HepG2 (cell line): ENCODE measurements around the gene CXCL6. TPM values are rescaled to one million over a fixed set of nuclear protein-coding genes. Genes with fewer than 3 reads are reported as not detected.

Experiments used
- ATAC-seq: fragments of 200-7000 bp; cut with Tn5 transposase; 3 replicates; pipeline ENCODE4 v1.9.1; 2020; ENCODE audit warnings: mild to moderate bottlenecking, moderate library complexity
- BruUV-seq: library from RNA; stranded (reverse); fragments of 400-500 nt; replicated peaks from 2 replicates; lab custom pipeline; 2021; lab: Mats Ljungman, UMichigan
- CTCF ChIA-PET: fragments of 300-600 bp; formaldehyde crosslinking; extraction: SDS; loops from one replicate; lab custom pipeline; 2021; ENCODE audit warnings: low total read pairs, inconsistent platforms, low intra/inter-chr PET ratio; lab: Yijun Ruan, JAX
- POLR2A ChIA-PET: fragments of 350-600 bp; sonication (Branson Sonifier 250); formaldehyde crosslinking; loops from one replicate; lab custom pipeline; 2020; ENCODE audit warnings: antibody characterized with exemption, inconsistent platforms; lab: Yijun Ruan, JAX
- DNase-seq: peaks from one replicate; pipeline ENCODE4 v3.0.0-alpha.2; 2015; ENCODE audit warnings: low spot score
- FAIRE-seq: peaks from 3 replicates; lab custom pipeline; 2011; peaks lifted over from hg19 to GRCh38; lab: Jason Lieb, UNC
- H2AFZ ChIP-seq: one replicate; pipeline ENCODE4 v1.6.1; 2011; ENCODE audit warnings: low read length, inconsistent platforms
- H3K27ac ChIP-seq: fragments of 300-600 bp; 3 replicates; pipeline ENCODE4 v1.8.0; 2011; ENCODE audit warnings: mixed run types, mild to moderate bottlenecking, mixed read lengths, low read length, inconsistent platforms; ENCODE audit not compliant: insufficient read depth; ENCODE audit errors: extremely low read length
- H3K27me3 ChIP-seq, 2 experiments: fragments of 200-600 bp in 1 of 2; 2 replicates in 1 of 2; 3 replicates in 1 of 2; pipeline versions ENCODE4 v1.6.0 to v1.8.0; 2011; ENCODE audit warnings: low read length in 2 of 2, mild to moderate bottlenecking in 2 of 2, moderate library complexity in 2 of 2, inconsistent platforms in 1 of 2; ENCODE audit not compliant: insufficient read depth in 2 of 2, control insufficient read depth in 1 of 2
- H3K36me3 ChIP-seq, 2 experiments: fragments of 200-600 bp in 1 of 2; replicated peaks in 1 of 2; 2 replicates in 1 of 2; 3 replicates in 1 of 2; pipeline versions ENCODE4 v1.5.1 to v1.8.0; 2011; ENCODE audit warnings: low read length in 2 of 2, inconsistent platforms in 1 of 2; ENCODE audit not compliant: insufficient read depth in 2 of 2, control insufficient read depth in 1 of 2
- H3K4me1 ChIP-seq: 2 replicates; pipeline ENCODE4 v1.5.1; 2012; ENCODE audit warnings: low read length, inconsistent platforms; ENCODE audit not compliant: insufficient read depth
- H3K4me2 ChIP-seq: 2 replicates; pipeline ENCODE4 v1.6.0; 2011; ENCODE audit warnings: low read depth, low read length, inconsistent platforms
- H3K4me3 ChIP-seq, 3 experiments: fragments of 200-600 bp in 1 of 3; sonication (generic), shearing (Covaris generic) in 1 of 3; replicated peaks in 1 of 3; 2 replicates each; pipeline ENCODE4 v1.5.1; 2011 to 2016; ENCODE audit warnings: low read length in 3 of 3, inconsistent platforms in 2 of 3, low read depth in 2 of 3, mild to moderate bottlenecking in 2 of 3, control low read depth in 1 of 3, mixed read lengths in 1 of 3; ENCODE audit not compliant: insufficient read depth in 1 of 3
- H3K79me2 ChIP-seq: one replicate; pipeline ENCODE4 v1.6.1; 2011; ENCODE audit warnings: low read length, inconsistent platforms; ENCODE audit not compliant: insufficient read depth
- H3K9ac ChIP-seq: 2 replicates; pipeline ENCODE4 v1.6.0; 2011; ENCODE audit warnings: mild to moderate bottlenecking, low read depth, low read length, inconsistent platforms; ENCODE audit not compliant: insufficient read depth
- H3K9me3 ChIP-seq: 2 replicates; pipeline ENCODE4 v1.5.1; 2012; ENCODE audit warnings: mild to moderate bottlenecking, low read length
- H4K20me1 ChIP-seq: 2 replicates; pipeline ENCODE4 v1.6.0; 2011; ENCODE audit warnings: inconsistent platforms, mild to moderate bottlenecking, low read length, moderate library complexity; ENCODE audit not compliant: insufficient read depth
- ARNT2 ChIP-seq: sonication (generic); formaldehyde crosslinking; IDR thresholded peaks from 2 replicates; pipeline ENCODE4 v1.8.0; 2022; ENCODE audit warnings: mild to moderate bottlenecking, low read depth, missing genetic modification reagents, moderate library complexity
- GTF2F1 ChIP-seq: fragments of 150-350 bp; IDR thresholded peaks from 2 replicates; pipeline ENCODE4 v1.6.1; 2014; ENCODE audit warnings: low read length
- HNRNPUL1 ChIP-seq: fragments of 200-400 bp; formaldehyde crosslinking; IDR thresholded peaks from 2 replicates; pipeline ENCODE4 v1.6.1; 2017; ENCODE audit warnings: low read depth, mild to moderate bottlenecking, low read length, moderate library complexity
- TRAFD1 ChIP-seq: sonication (generic); formaldehyde crosslinking; IDR thresholded peaks from 2 replicates; pipeline ENCODE4 v1.5.1; 2020; ENCODE audit warnings: missing genetic modification reagents, mild to moderate bottlenecking, borderline replicate concordance
- ZBTB34 ChIP-seq: sonication (generic); formaldehyde crosslinking; IDR thresholded peaks from 2 replicates; pipeline ENCODE4 v1.8.0; 2022; ENCODE audit warnings: mild to moderate bottlenecking, missing genetic modification reagents
- ZNF274 ChIP-seq: sonication (generic); formaldehyde crosslinking; IDR thresholded peaks from 2 replicates; pipeline ENCODE4 v1.5.1; 2020; ENCODE audit warnings: mild to moderate bottlenecking, missing genetic modification reagents
- ZNF431 ChIP-seq: sonication (generic); formaldehyde crosslinking; IDR thresholded peaks from 2 replicates; pipeline ENCODE4 v1.9.0; 2022; ENCODE audit warnings: missing genetic modification reagents, low read depth, mild to moderate bottlenecking, borderline replicate concordance
- ZNF709 ChIP-seq: sonication (generic); formaldehyde crosslinking; IDR thresholded peaks from 2 replicates; pipeline ENCODE4 v1.5.0; 2020; ENCODE audit warnings: mild to moderate bottlenecking, missing genetic modification reagents
- in situ Hi-C: cut with HindIII; loops from 2 replicates; pipeline ENCODE4 v1.10.0; 2017; ENCODE audit warnings: low pct_unique_long_range_greater_than_20kb; ENCODE audit not compliant: extremely low pct_ligation_motif_present
- intact Hi-C: fragments of 100-400 bp; cut with micrococcal nuclease; formaldehyde crosslinking; loops from one replicate; pipeline ENCODE4 v1.10.0; 2022; ENCODE audit not compliant: unreplicated experiment
- polyA plus RNA-seq, 8 experiments: library from polyadenylated mRNA; depleted of rRNA in 3 of 8; stranded (reverse) in 7 of 8; unstranded in 1 of 8; fragments of >200 nt; fragmentation: Illumina TruSeq in 4 of 8; extraction: Trizol in 4 of 8; gene quantifications; 2 replicates each; pipeline versions ENCODE4 v1.2.1 to v1.2.3, GENCODE V29; 2011 to 2016; ENCODE audit warnings: low read depth in 4 of 8, missing spikeins in 1 of 8, mixed read lengths in 1 of 8; ENCODE audit not compliant: insufficient read depth in 1 of 8
- total RNA-seq, 5 experiments: library from RNA; depleted of rRNA; stranded (reverse); fragments of >200 nt; fragmentation: Illumina TruSeq; extraction: Trizol; gene quantifications; 2 replicates each; pipeline ENCODE4 v1.2.3, GENCODE V29; 2016; ENCODE audit warnings: low read depth in 1 of 5

CXCL6 gene
- total and polyA plus RNA-seq, 2 of the 13 experiments (the other 11 are each of a cell fraction or from before 2014, with no cell fraction given) = not detected

GRCh38 chr4:73823760-73824159 lies 12.7 kb upstream of the CXCL6 start:
- no peak overlapping the region for H2AFZ ChIP-seq
- H3K79me2 ChIP-seq = no peaks in the 10 kb centered on the region
- ATAC-seq = no peak
- no peak for DNase-seq
- no peak overlapping the region for H3K27ac ChIP-seq
- no peaks in the 10 kb centered on the region for H3K27me3 ChIP-seq
- H3K9me3 ChIP-seq = no peaks in the 10 kb centered on the region
- no peak overlapping the region for H3K9ac ChIP-seq
- no TSS peak for BruUV-seq
- CTCF ChIA-PET = no interaction called here
- H3K4me1 ChIP-seq = no peaks in the 10 kb centered on the region
- intact Hi-C loops (no loop called here), in situ Hi-C loops (no loop called here)
- H3K4me2 ChIP-seq = no peak overlapping the region
- no peak for FAIRE-seq
- no peaks in the 10 kb centered on the region for H4K20me1 ChIP-seq
- no peak for TF ChIP-seq TRAFD1 (CRISPR knock-in tag)
- TF ChIP-seq HNRNPUL1 = no peak
- no peak for TF ChIP-seq ZNF431 (CRISPR knock-in tag)
- no peak for TF ChIP-seq ZBTB34 (CRISPR knock-in tag)
- TF ChIP-seq ARNT2 (CRISPR knock-in tag) = no peak
- TF ChIP-seq ZNF709 (CRISPR knock-in tag) = no peak
- TF ChIP-seq ZNF274 (CRISPR knock-in tag) = no peak
- TF ChIP-seq GTF2F1 = no peak
- no peak overlapping the region for H3K4me3 ChIP-seq
- POLR2A ChIA-PET = no interaction called here
- H3K36me3 ChIP-seq = no peaks in the 10 kb centered on the region
